ENCODE measurements around the gene RMND1. TPM values are rescaled to one million over a fixed set of nuclear protein-coding genes. Genes with fewer than 3 reads are reported as not detected.

Gene RMND1
- total and polyA plus RNA-seq, 2 of the 13 experiments (the other 11 are each of a cell fraction or from before 2014, with no cell fraction given), result 34.0 to 72.5 TPM

- TF ChIP-seq ZNF724P (CRISPR knock-in tag; IDR thresholded peaks at IDR 0.05; ENCODE audit: borderline replicate concordance) (peak; percentile 92), GABPB1 (CRISPR knock-in tag; IDR thresholded peaks at IDR 0.05) (peak; percentile 98), ZBTB42 (CRISPR knock-in tag; IDR thresholded peaks at IDR 0.05) (no peak), MXD1 (CRISPR knock-in tag; IDR thresholded peaks at IDR 0.05) (peak; percentile 83; the same call in 1 of the 2 replicates), ZBTB4 (CRISPR knock-in tag; IDR thresholded peaks at IDR 0.05; ENCODE audit: borderline replicate concordance) (peak; percentile 98), CBX2 (IDR thresholded peaks at IDR 0.05; ENCODE audit: low read depth, low read length) (no peak; the same call in 1 of the 2 replicates), CBX2 (CRISPR knock-in tag; IDR thresholded peaks at IDR 0.05; ENCODE audit: low read depth) (no peak), ZNF512B (CRISPR knock-in tag; IDR thresholded peaks at IDR 0.05; ENCODE audit: borderline replicate concordance) (no peak; the same call in 1 of the 2 replicates), ZNF816 (CRISPR knock-in tag; IDR thresholded peaks at IDR 0.05; ENCODE audit: borderline replicate concordance) (peak; percentile 58; the same call in 1 of the 2 replicates), CCAR2 (optimal IDR thresholded peaks at IDR 0.05; ENCODE audit: low read depth, low read length) (peak; percentile 96), CENPX (CRISPR knock-in tag; IDR thresholded peaks at IDR 0.05) (no peak), FOXP1 (IDR thresholded peaks at IDR 0.05) (no peak), FOXP1 (CRISPR knock-in tag; IDR thresholded peaks at IDR 0.05) (peak; percentile 45; the same call in 1 of the 2 replicates), HMG20B (CRISPR knock-in tag; conservative IDR thresholded peaks at IDR 0.05) (peak; percentile 88; the same call in 1 of the 2 replicates), ZNF160 (CRISPR knock-in tag; IDR thresholded peaks at IDR 0.05) (peak; percentile 70), ZNF446 (CRISPR knock-in tag; IDR thresholded peaks at IDR 0.05) (0 out of 2 replicates have a peak, but pooled peaks have one; percentile 32), MXD4 (CRISPR knock-in tag; IDR thresholded peaks at IDR 0.05) (peak; percentile 98), HOXA3 (CRISPR knock-in tag; IDR thresholded peaks at IDR 0.05) (peak; percentile 97), REST (IDR thresholded peaks at IDR 0.05; ENCODE audit: borderline replicate concordance in 1 of 2, low read depth in 1 of 2, low read length in 2 of 2) (peak in 1 of 2 experiments; percentile 54; a peak in 1 of 4 replicates)
Measured at GRCh38 chr6:151451950-151452749, at the start of gene RMND1 (continued).

All from HepG2 (cell line).